ENCODE measurements around the gene FAM186B.
A peak's percentile ranks its signal among the peaks of the same experiment; 100 is the strongest.

Gene FAM186B

DNA sequence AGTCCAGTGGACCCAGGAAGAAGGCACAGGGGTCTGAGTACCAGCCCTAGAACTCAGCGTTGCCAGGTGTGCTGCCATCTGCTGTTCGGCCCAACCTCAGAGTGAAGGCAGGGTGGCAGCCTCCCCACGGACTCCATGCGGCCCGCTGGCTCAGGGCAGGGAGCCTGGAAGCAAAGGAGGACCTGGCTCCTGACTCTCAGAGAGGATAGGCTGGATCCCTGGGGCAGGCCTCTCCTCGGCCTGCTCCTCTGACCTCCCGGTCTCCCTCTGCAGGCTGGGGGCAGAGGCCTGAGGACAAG lies 47.6 kb downstream of the FAM186B start:
- DNase-seq (ENCODE audit: low read depth) = no peak

DNA sequence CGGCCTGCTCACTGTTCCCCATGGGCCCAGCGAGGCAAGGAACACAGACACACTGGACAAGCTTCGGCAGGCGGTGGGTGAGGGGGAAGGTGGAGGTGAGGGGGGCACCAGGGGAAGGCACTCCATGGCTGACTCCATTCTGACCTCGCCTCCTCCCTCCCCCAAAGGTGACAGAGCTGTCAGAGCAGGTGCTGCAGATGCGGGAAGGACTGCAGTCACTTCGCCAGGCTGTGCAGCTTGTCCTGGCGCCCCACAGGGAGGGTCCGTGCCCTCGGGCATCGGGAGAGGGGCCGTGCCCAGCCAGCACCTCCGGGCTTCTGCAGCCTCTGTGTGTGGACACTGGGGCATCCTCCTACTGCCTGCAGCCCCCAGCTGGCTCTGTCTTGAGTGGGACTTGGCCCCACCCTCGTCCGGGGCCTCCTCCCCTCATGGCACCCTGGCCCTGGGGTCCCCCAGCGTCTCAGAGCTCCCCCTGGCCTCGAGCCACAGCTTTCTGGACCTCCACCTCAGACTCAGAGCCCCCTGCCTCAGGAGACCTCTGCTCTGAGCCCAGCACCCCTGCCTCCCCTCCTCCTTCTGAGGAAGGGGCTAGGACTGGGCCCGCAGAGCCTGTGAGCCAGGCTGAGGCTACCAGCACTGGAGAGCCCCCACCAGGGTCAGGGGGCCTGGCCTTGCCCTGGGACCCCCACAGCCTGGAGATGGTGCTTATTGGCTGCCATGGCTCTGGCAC lies 48.1 kb downstream of the FAM186B start:
- TF ChIP-seq, protein P1, sequence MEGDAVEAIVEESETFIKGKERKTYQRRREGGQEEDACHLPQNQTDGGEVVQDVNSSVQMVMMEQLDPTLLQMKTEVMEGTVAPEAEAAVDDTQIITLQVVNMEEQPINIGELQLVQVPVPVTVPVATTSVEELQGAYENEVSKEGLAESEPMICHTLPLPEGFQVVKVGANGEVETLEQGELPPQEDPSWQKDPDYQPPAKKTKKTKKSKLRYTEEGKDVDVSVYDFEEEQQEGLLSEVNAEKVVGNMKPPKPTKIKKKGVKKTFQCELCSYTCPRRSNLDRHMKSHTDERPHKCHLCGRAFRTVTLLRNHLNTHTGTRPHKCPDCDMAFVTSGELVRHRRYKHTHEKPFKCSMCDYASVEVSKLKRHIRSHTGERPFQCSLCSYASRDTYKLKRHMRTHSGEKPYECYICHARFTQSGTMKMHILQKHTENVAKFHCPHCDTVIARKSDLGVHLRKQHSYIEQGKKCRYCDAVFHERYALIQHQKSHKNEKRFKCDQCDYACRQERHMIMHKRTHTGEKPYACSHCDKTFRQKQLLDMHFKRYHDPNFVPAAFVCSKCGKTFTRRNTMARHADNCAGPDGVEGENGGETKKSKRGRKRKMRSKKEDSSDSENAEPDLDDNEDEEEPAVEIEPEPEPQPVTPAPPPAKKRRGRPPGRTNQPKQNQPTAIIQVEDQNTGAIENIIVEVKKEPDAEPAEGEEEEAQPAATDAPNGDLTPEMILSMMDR (IDR thresholded peaks at IDR 0.05; ENCODE audit: control insufficient read depth, insufficient read depth, low read depth, low read length, missing control alignments) = no peak
- no peak for DNase-seq (ENCODE audit: low read depth)
- no peak overlapping the region for H3K4me3 ChIP-seq (ENCODE audit: control insufficient read depth, low read depth, low read length)

More for the DNA sequence above, 47.6 kb downstream of the FAM186B start:
- no peak overlapping the region for H3K4me3 ChIP-seq (ENCODE audit: control insufficient read depth, low read depth, low read length)
- TF ChIP-seq, protein P1 (IDR thresholded peaks at IDR 0.05; ENCODE audit: control insufficient read depth, insufficient read depth, low read depth, low read length, missing control alignments) = peak; percentile 27

DNA sequence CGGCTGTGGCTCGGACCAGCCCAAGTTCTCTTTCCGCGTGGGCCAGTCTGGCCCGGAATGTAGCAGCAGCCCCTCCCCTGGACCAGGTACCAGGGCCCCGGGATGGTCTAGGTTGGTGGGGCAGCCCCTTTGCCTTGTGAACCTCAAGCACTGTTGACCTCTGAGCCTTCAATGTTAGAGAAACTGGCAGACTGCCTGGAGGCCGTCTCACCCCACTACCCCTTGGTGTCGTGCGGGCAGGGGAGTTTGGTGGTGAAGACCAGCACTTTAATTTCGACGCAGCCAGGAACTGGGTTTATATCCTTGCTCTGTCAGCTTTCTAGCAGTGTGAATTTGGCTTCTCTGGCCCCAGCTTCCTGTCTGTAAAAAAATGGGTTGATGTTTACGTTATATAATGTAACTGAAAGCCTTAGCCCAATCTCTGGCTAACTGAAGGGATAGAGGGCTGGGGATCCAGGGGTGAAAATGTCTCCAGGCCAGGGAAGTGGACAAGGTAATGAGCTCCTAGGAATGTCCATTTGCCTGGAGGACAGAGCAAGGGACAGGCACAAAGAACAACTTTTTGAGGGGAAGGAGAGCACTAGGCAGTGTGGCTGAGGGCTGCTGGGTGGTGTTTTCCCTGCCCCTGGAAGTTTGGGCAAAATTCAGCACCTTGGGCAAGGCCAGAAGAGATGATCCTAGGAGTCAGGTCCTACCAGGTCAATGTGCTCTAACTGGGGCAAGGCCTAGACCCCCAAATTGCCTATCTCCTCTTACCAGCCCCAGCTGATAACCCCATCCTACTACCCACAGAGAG lies 48.9 kb downstream of the FAM186B start:
- TF ChIP-seq, protein P1 (IDR thresholded peaks at IDR 0.05; ENCODE audit: control insufficient read depth, insufficient read depth, low read depth, low read length, missing control alignments) = no peak
- no peak for DNase-seq (ENCODE audit: low read depth)
- no peak overlapping the region for H3K4me3 ChIP-seq (ENCODE audit: control insufficient read depth, low read depth, low read length)

DNA sequence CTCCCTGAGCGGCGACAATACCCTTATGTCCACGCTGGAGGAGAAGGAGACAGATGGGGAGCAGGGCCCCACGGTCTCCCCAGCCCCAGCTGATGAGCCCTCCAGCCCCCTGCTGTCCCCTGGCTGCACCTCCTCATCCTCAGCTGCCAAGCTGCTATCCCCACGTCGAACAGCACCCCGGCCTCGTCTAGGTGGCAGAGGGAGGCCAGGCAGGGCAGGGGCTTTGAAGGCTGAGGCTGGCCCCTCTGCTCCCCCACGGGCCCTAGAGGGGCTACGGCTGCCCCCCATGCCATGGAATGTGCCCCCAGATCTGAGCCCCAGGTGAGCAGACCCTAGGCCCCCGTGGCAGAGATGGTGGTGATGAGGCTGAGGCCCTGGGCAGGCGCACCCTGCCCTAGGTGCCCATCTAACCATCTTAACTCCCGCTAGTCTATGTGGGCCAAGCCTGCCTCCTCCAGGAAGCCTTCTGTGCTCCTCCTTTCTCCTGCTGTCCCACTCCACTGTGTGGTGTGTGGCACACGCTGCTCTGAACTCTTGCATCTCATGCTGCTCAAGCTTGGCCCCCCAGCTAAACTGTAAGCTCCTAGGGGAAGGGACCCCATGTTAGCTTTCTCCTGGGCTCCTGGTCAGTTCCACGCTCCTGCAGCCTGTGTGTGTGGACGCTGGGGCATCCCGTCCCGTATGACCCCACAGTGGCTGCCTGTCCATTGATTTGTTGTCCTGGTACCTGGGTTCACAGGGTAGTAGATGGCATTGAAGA lies 49.6 kb downstream of the FAM186B start:
- H3K4me3 ChIP-seq (ENCODE audit: control insufficient read depth, low read depth, low read length) = no peak overlapping the region
- no peak for DNase-seq (ENCODE audit: low read depth)
- TF ChIP-seq, protein P1 (IDR thresholded peaks at IDR 0.05; ENCODE audit: control insufficient read depth, insufficient read depth, low read depth, low read length, missing control alignments) = no peak

DNA sequence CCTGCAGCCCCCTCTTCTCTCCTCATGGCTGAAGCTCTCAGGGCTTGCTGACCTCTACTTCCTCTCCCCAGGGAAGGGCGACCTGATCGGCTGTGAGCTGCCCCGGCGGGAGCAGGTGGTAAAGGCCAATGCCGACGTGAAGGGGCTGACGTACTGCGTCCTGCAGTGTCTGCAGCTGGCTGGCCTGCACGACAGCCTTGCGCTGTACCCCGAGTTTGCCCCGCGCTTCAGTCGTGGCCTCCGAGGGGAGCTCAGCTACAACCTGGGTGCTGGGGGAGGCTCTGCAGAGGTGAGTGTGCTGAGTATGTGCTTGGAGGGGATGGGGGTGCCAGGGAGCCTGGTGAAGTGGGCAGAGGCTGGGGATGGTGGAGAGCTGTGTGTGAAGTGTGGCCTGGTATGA lies 51.2 kb downstream of the FAM186B start:
- TF ChIP-seq, protein P1 (IDR thresholded peaks at IDR 0.05; ENCODE audit: control insufficient read depth, insufficient read depth, low read depth, low read length, missing control alignments) = no peak
- DNase-seq (ENCODE audit: low read depth) = no peak
- no peak overlapping the region for H3K4me3 ChIP-seq (ENCODE audit: control insufficient read depth, low read depth, low read length)

DNA sequence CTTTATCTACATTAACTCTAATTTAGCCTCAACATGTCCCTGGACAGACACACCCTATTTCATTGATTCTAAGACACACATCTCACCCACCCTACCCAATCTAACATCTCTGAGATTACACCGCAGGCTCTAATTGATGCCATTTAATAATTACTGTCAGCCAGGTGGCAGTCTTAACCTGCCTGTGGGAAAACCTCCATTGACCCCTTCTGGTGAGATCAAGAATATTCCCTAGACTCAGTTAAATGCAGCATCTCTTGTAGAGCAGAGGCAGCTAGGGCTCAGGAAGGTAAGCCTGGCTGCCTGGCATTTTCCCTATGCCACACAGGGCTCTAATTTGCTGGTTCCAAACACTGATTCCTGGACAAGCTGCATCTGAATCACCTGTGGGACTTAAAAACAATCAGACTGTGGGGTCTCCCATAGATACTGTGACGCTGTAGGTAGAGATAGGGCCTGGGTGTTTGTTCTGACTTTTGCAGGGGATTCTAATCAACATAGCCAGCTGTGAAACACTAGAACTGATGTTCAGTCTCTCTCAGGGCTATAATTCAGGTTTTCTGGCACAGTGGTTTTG lies 51.8 kb downstream of the FAM186B start:
- TF ChIP-seq, protein P1 (IDR thresholded peaks at IDR 0.05; ENCODE audit: control insufficient read depth, insufficient read depth, low read depth, low read length, missing control alignments) = peak; percentile 31
- no peak overlapping the region for H3K4me3 ChIP-seq (ENCODE audit: control insufficient read depth, low read depth, low read length)
- no peak for DNase-seq (ENCODE audit: low read depth)

Measured in AG09309 (cell line).